ENCODE results near the gene ZNF554.
A peak's percentile ranks its signal among the peaks of the same experiment; 100 is the strongest.
"Not testable (repeated sequence)": the region's sequence is repeated elsewhere in the genome, so short reads cannot be mapped to it uniquely, and the experiment has no call there.

ZNF554 gene

GRCh38 chr19:2791440-2791839 is 28.2 kb upstream of the ZNF554 start:
- no peak for DNase-seq

- DNase-seq: no peak
Measured at GRCh38 chr19:2791876-2792275, 27.8 kb upstream of the ZNF554 start.

GRCh38 chr19:2792666-2793065 is 27.0 kb upstream of the ZNF554 start:
- not testable (repeated sequence) for DNase-seq

GRCh38 chr19:2793126-2793525 is 26.5 kb upstream of the ZNF554 start:
- no peak for DNase-seq

GRCh38 chr19:2793577-2793976 is 26.1 kb upstream of the ZNF554 start:
- no peak for DNase-seq

GRCh38 chr19:2795827-2796658 is 23.6 kb upstream of the ZNF554 start:
- DNase-seq: no peak

GRCh38 chr19:2796659-2797266 is 22.9 kb upstream of the ZNF554 start:
- DNase-seq: no peak

GRCh38 chr19:2797280-2797679 is 22.4 kb upstream of the ZNF554 start:
- no peak for DNase-seq

- DNase-seq: no peak
Measured at GRCh38 chr19:2798158-2798685, 21.4 kb upstream of the ZNF554 start.

GRCh38 chr19:2798733-2799132 is 20.9 kb upstream of the ZNF554 start:
- DNase-seq: peak; percentile 44

GRCh38 chr19:2799273-2800020 is 20.2 kb upstream of the ZNF554 start:
- DNase-seq: no peak

GRCh38 chr19:2800506-2800905 is 19.2 kb upstream of the ZNF554 start:
- no peak for DNase-seq

GRCh38 chr19:2802826-2803225 is 16.8 kb upstream of the ZNF554 start:
- no peak for DNase-seq

- DNase-seq: no peak
Measured at GRCh38 chr19:2803486-2804155, 16.0 kb upstream of the ZNF554 start.

GRCh38 chr19:2804156-2805004 is 15.3 kb upstream of the ZNF554 start:
- no peak for DNase-seq

- DNase-seq: no peak
Measured at GRCh38 chr19:2805261-2805900, 14.3 kb upstream of the ZNF554 start.

GRCh38 chr19:2805991-2806649 is 13.5 kb upstream of the ZNF554 start:
- DNase-seq: no peak

- DNase-seq: no peak
Measured at GRCh38 chr19:2806736-2807378, 12.8 kb upstream of the ZNF554 start.

GRCh38 chr19:2807379-2808128 is 12.1 kb upstream of the ZNF554 start:
- DNase-seq: no peak
